SW480 (cell line): Measurements from ENCODE around the gene PADI1.

Experiments
- DNase-seq: peaks from one replicate; pipeline ENCODE4 v3.0.0-alpha.2; 2016; ENCODE audit warnings: low spot score

Gene PADI1

DNA sequence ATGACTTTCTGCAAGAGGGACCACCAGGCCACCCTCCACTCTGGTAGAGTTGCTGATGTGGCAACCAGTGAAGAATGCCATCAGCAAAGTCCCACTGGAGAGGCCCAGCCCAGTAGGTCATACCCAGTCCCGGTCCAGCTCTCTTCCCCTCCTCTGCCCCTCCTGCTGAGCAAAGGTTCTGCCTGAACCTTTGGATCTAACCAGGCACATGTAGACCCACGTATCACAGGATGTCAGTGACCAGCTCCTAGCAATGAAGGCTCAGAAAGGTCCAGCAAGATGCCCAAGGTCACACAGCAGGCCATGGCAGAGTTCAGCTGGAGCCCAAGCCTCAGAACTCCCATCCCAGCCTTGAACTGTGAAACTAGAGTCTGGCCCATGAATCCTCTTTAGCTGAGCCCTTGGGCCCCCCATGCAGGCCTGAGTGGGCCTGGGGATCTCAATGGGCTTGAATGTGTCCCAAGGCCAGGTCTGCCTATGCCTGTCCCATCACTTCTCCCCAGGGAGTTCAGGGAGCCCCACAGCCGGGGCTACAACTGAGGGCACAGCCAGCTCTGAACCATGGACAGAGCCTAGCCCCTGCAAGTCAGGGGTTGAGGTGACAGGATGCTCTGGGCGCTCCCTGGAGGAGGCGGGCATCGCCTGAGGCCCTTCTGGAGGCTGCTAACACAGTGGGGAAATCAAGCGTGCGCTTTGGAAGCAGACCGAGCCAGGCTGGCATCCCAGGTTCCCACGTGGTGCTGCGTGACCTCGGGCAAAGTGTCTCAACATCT lies 21.4 kb upstream of the PADI1 start:
- no peak for DNase-seq

- DNase-seq = no peak
These were observed 20.7 kb upstream of the PADI1 start for GRCh38 chr1:17184161-17184665.

DNA sequence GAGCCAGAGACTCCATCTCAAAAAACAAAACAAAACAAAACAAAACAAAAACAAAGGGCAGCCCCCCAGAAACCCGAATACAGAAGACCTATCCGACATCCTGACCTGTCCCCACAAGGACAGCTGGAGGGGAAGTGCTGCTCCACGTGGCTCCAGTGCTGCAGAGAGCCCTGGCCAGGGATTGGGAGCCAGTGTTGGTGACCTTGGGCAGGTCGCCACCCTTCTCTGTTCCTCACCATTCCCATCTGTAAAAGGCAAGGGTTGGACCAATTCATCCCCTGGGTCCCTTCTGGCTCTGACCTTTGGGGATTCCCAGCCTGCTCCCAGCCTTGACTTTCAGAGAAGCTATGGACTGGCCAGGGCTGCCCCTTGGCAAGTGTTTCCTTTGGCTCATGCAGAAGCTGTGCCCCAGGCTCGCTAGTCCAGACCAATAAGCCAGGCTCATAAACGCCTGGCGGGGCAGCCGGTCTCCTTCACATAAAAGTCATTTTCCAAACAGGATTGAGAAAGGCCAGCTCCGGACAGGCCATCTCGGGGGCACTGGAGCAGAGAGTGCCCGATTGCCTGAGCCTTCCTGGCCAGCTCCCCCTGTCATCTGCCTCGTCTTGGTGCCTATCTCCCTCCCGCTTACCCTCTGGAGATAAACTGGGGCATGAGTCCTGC lies 20.0 kb upstream of the PADI1 start:
- no peak for DNase-seq

DNA sequence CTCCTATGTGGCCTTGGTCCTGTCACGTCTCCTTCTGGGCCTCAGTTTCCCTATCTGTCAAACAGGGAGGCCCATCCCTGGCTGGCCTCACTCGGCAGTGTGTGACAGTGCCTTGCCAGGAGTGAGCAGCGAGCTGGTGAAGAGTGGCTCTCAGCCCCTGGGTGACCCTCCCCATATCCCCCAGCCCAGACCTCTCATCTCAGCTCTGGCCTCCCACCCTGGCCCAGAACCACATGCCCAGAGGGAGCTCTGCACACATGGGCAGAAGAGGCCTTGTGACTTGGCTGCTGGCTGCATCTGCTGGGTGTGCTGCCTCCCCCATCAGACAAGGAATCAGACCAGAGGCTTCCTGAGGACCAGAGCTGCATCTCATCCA lies 19.5 kb upstream of the PADI1 start:
- no peak for DNase-seq

- DNase-seq = no peak
These were observed 18.6 kb upstream of the PADI1 start for GRCh38 chr1:17186216-17186909.

DNA sequence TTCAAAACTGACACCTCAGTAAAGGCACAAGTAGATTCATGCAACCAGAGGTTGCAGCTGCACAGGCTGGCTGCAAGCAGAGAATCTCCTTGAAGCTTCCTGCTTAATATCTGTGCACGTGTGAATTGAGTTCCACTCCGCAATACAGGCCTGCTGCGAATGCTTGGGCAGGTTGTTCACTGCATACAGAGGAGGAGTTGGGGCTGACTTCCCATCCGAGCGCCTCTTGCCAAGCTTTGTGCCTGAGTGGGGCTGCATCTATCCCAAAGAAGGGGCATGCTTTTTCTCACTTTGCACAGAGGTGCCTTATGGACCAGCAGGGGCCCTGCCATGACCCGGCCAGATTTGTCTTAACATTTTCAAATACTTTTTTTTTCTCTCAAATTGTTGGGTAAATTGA lies 17.9 kb upstream of the PADI1 start:
- no peak for DNase-seq

DNA sequence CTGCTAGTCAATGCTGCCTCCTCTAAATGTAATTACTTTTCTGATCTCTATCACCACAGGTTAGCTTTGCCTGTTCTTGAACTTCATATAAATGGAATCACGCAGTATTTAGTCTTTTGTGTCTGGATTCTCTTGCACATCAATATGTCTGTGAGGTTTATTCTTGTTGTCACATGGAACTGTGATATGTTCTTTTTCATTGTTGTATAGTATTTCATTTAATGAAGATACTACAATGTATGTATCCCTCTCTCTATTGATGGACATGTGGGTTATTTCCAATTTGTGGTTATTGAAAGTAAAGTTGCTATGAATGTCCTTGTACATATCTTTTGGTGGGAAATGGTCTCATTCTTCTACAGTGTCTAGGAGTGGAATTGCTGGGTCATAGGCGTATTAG lies 16.7 kb upstream of the PADI1 start:
- DNase-seq = no peak

DNA sequence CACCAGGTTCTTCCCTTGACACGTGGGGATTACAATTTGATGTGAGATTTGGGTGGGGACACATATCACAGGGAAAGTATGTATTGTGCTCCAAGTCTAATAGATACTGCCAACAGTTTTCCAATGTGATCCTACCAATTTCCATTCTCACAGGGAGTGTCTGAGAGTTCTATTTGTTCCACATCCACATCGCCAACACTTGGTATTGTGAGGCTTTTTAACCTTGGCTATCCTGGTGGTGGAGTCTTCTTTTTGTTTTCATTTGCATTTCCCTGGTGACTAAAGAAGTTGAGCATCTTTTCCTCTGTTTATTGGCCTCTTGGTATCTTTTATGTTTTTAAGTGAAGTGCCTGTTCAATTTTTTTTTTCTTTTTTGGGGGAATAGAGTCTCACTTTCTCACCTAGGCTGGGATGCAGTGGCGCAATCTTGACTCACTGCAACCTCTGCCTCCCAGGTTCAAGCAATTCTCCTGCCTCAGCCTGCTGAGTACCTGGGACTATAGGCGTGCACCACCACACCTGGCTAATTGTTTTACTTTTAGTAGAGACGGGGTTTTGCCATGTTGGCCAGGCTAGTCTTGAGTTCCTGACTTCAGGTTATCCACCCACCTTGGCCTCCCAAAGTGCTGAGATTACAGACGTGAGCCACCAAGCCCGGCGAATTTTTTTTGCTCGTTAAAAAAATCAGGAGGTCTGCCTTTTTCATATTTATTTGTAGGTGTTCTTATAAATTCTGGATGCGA lies 15.9 kb upstream of the PADI1 start:
- DNase-seq = no peak

DNA sequence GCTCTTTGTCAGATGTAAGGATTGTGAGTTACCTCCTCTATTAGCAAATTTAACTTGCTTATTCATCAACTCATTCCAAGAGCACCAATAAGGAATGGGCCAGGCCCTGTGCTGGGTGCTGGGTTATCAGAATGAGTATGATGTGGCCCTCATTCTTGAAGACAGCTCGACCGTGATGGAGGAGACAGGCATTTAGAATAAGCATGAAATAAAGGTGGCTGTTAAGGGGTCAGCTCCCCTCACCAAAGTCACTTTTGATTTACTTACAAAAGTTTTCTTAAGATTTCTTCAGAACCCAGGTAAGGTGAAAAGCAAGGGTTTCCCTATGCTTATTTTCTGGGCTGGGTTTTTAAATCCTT lies 15.3 kb upstream of the PADI1 start:
- no peak for DNase-seq

DNA sequence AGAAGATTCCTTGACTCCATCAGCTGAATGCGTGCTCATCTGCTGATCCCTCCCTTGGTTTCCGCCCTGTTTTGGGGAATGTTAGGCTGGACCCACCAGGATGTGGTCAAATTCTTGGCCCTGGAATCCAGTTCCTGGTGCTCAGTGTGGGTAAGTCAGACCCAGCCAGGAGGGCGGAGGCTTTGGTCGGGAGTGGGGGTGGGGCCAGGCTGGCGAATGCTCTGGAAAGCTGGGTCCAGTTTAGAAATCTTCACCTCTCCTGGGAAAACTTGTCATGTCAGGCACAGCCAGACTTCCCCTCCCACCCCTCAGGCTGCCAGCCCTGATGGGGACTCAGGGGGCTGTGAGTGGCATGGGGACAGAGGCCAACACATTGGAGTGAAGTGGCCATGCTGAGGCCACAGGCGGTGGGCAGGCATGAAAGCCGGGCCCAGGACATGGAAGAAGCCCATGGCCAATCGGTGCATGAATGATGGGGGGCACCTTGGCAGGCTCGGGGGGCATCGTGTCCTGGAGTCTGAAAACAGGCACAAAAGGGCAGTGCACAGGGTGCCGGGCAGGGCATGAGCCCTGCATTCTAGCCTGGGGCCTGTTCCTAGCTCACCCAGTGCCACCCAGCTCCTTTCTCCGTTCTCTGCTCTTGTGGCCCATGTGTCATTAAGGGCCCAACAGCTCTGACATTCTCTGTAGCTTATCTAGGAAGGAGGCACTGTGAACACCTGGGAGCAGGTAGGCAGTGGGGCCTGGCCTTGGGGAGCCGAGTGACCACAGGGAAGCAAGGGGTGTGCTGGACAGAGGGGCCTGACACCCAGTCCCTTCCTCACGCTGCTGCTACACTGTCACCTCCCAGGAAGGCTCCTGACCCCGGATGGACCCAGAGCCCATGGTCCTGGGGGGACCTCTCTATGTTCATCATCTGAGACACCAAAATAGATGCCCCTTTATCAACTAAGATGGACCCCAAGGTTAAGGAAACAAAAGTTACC lies 14.6 kb upstream of the PADI1 start:
- peak; percentile 91 for DNase-seq

GRCh38 chr1:17191990-17192242 lies 13.0 kb upstream of the PADI1 start:
- no peak for DNase-seq

- peak; percentile 72 for DNase-seq
These were observed 12.3 kb upstream of the PADI1 start for GRCh38 chr1:17192394-17193221.

- no peak for DNase-seq
These were observed 11.5 kb upstream of the PADI1 start for GRCh38 chr1:17193222-17194132.

DNA sequence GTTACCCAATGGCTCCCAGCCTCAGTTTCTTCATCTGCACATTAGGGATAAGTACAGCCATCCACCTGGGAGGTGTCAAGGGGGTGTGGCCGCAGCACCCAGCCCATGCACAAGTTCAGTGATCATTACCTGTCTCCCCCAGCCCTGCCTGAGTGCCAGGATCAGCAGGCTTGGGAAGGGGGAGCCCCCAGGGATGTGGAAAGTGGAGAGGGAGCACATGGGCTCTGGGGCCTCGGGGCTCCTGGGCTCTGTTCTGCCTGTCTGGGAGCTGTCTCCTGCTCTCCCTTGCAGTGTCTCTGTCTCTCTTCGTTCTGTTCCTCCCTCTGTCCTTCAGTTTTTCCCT lies 10.8 kb upstream of the PADI1 start:
- DNase-seq = no peak

GRCh38 chr1:17194615-17195528 lies 10.1 kb upstream of the PADI1 start:
- no peak for DNase-seq

DNA sequence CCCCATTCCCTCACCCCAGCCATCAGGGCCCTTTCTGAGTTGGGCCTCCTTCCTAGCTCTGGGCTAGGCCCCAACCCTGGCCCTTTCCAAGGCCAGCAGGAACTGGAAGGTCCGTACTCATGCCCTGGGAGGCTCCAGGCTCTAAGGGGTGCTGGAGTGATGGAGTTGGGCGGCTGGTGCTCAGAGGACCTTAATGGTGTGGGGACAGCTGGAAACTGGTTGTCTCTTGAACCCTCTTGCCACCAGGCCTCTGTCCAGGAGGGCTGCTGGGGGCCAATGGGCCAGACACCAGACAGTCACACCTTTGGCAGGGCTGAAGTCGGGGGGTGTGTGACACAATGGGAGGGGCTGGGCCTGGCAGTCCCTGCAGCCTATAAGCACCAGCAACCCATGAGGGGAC lies 9.2 kb upstream of the PADI1 start:
- DNase-seq = no peak

- DNase-seq = no peak
These were observed 8.3 kb upstream of the PADI1 start for GRCh38 chr1:17196496-17197185.

GRCh38 chr1:17197696-17198095 lies 7.2 kb upstream of the PADI1 start:
- DNase-seq = no peak
